Endothelial cell of hepatic sinusoid (primary cell): ENCODE results near the gene MYO5A.
"Not testable (repeated sequence)": the region's sequence is repeated elsewhere in the genome, so short reads cannot be mapped to it uniquely, and the experiment has no call there.

Source experiments
- in situ Hi-C: cut with HindIII; loops from 2 replicates; pipeline ENCODE4 v1.10.0; 2017; ENCODE audit warnings: low sequenced_read_pairs

Gene MYO5A

GRCh38 chr15:52466716-52467115 lies 62.0 kb downstream of the MYO5A start:
- in situ Hi-C loops, result no loop called here

DNA sequence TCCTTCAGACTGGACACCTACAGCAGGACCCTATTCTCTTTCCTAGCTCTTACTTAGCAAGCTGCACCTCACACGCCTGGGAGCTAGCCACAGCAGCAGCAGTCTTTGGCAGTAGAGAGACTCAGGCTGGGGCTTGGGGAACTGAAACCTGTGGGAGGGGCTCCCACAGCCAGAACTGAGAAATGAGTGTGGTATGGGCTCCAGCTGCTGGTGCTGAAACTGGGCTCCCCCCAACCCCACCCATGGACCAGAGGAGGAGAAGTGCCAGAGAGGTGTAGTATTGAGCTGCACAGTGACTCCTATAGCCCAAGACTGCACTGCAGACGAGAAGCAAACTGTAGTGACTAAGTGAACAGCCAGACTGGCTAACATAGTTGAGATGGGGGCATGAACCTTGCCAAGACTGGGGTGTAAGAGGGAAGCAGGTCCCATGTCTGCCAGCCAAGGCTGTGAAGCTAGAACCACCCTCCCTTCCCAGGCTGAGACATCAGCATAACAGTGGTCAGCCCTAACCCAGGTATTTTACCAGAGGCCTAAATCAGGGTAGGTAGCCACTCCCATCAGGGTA lies 62.5 kb downstream of the MYO5A start:
- in situ Hi-C loops, result no loop called here

GRCh38 chr15:52464478-52464877 lies 64.2 kb downstream of the MYO5A start:
- in situ Hi-C loops, result no loop called here

DNA sequence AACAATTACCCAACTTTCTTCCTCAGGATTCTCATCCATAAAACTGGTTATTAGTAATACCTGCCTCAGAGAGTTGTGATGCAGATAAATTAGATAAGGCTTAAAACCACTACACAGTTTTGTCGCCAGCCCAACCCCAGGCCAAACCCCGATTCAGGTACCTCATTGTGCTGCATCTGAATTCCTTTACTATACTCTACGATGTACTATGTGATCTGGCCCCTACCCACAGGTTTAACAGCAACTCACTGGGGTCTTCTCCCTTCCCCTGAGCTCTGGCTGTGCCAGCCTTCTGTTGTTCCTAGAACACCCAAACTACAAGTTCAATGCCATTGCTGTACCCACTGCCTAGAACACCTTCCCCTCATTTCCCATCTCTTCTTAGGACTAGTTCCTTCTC lies 64.6 kb downstream of the MYO5A start:
- in situ Hi-C loops, result no loop called here

GRCh38 chr15:52463638-52464037 lies 65.0 kb downstream of the MYO5A start:
- in situ Hi-C loops, result no loop called here

DNA sequence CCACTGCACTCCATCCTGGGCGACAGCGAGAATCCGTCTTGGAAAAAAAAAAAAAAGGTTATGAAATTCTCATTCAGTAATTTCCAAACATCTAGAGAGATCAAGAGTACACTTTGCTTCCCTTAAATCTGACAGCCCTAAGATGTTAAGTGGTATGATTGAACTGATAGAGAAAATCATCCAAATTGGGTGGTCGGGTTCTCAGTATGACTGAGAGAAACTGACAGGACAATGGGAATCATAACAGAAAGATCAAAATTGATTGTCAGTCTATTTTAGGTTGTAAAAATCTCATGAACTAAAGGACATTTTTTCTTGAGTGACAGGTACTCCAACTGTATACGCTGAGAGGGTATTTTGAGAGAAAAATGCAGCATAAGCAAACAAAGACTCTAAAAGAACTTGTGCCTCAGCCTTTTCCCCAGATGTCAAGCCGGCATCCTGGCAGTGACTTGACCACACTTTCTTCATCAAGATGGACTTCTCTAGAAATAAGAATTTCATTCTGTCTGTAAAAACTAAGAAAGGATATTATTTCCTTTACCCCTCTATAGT lies 65.8 kb downstream of the MYO5A start:
- in situ Hi-C loops, result no loop called here

DNA sequence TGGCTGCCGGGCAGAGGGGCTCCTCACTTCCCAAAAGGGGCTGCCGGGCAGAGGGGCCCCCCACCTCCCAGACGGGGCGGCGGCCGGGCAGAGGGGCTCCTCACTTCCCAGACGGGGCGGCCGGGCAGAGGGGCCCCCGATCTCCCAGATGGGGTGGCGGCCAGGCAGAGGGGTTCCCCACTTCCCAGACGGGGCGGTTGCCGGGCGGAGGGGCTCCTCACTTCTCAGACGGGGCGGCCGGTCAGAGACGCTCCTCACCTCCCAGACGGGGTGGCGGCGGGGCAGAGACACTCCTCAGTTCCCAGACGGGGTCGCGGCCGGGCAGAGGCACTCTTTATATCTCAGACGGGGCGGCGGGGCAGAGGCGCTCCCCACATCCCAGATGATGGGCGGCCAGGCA lies 69.0 kb downstream of the MYO5A start:
- in situ Hi-C loops, result not testable (repeated sequence)

DNA sequence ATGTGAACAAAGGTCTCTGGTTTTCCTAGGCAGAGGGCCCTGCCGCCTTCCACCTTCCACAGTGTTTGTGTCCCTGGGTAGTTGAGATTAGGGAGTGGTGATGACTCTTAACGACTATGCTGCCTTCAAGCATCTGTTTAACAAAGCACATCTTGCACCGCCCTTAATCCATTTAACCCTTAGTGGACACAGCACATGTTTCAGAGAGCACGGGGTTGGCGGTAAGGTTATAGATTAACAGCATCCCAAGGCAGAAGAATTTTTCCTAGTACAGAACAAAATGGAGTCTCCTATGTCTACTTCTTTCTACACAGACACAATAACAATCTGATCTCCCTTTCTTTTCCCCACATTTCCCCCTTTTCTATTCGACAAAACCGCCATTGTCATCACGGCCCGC lies 69.4 kb downstream of the MYO5A start:
- in situ Hi-C loops, result not testable (repeated sequence)

- in situ Hi-C loops, result no loop called here
Observed at GRCh38 chr15:52448011-52448890, 80.4 kb downstream of the MYO5A start.

- in situ Hi-C loops, result no loop called here
Observed at GRCh38 chr15:52445954-52446353, 82.7 kb downstream of the MYO5A start.

DNA sequence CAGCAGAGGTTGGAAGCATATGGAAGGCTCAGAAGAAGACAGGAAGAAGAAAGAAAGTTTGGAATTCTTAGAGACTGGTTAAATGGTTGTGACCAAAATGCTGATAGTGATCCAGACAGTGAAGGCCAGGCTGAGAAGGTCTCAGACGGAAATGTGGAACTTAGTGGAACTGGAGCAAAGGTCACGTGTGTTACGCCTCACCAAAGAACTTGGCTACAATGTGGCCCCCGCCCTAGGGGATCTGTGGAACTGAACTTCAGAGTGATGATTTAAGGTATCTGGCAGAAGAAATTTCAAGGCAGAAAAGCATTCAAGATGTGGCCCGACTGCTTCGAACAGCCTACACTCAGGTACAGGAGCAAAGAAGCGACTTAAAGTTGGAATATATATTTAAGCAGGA lies 83.1 kb downstream of the MYO5A start:
- in situ Hi-C loops, result no loop called here

DNA sequence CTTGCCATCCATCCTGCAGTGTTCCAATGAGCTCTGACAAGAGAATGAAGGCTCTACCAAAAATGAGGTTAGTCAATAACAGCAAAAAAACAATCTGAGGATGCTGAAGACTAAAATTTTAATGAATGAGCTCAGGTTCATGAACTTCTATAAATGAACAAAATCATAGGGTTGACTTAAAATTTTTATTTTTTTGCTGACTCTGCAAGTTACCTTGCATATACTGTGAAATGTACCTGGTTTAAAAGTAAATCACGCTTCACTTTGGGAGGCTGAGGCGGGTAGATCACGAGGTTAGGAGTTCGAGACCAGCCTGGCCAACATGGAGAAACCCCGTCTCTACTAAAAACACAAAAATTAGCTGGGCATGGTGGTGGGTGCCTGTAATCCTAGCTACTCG lies 85.5 kb downstream of the MYO5A start:
- in situ Hi-C loops, result not testable (repeated sequence)

GRCh38 chr15:52441841-52442240 lies 86.8 kb downstream of the MYO5A start:
- in situ Hi-C loops, result no loop called here

DNA sequence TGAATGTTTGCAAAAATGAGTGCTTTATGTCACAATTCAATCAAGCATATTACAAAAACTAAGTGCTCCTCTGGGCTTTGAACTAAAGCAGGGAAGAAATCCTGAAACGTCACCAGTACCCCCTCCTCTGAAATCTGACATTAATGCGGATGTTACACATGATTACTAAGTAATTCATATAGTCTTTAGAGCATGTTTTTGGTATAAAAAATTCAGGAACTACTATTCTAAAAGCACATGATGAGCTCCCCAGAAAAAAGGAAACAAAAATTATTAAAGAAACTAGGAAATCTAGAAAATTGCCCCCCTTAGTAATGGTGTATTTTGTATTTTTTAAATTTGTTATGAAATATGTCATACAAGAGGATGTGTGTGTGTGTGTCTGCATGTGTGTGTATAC lies 87.7 kb downstream of the MYO5A start:
- in situ Hi-C loops, result no loop called here

GRCh38 chr15:52440414-52440813 lies 88.3 kb downstream of the MYO5A start:
- in situ Hi-C loops, result no loop called here

DNA sequence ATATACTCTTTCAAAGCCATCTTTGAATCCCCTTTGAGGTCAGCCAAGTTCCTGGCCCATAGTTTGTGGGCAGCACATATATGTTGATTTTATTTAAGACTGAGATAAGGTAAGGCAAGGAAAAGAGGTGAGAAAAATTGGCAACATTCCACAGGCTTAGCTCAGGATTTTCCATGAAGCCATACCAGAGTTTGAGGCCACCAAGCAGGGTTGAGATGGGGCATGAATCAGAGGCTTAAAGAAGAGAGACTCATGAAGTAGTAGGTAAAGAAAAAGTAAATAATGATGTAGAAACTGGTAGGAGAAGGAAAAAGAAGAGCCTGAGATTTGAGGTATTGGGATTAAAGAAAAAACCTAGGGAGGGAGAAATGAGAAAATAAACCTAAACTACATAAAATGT lies 89.2 kb downstream of the MYO5A start:
- in situ Hi-C loops, result no loop called here

- in situ Hi-C loops, result not testable (repeated sequence)
Observed at GRCh38 chr15:52439042-52439441, 89.6 kb downstream of the MYO5A start.

GRCh38 chr15:52438047-52438446 lies 90.6 kb downstream of the MYO5A start:
- in situ Hi-C loops, result no loop called here

DNA sequence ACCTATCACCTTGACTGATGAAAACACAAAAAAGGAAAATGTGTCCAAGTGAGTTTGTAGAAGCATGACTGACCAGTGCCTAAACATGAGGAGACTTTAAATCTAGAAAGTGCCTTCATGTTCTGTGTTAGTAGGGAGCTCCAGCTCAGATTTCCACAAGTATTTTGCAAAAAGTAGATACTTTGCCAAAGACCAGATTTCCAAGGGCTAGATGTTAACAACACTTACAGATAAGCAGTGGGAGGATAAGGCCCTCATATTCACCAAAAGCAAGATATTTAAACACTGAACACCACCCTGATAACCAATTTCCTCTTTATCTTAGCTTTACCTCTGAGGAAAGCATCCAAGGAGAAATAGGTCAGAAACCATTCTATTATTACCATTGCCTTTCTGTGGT lies 91.0 kb downstream of the MYO5A start:
- in situ Hi-C loops, result no loop called here

DNA sequence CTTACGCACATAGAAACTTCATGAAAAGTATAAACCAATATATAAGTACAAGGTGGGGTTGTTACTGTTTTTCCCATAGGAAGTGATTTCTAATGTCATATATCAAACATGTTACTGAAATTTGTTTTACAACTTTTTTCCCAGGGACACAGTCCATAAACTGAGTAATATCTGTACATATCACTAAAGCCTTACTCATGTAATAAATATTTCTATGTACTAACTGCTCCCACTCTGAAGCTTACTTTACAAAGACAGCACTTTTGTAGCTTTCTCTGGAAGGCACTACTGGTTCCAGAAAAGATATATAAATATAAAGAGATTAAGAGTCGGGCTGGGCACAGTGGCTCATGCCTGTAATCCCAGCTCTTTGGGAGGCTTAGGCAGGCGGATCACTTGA lies 91.7 kb downstream of the MYO5A start:
- in situ Hi-C loops, result no loop called here

GRCh38 chr15:52434885-52435284 lies 93.8 kb downstream of the MYO5A start:
- in situ Hi-C loops, result no loop called here

GRCh38 chr15:52428297-52428696 lies 100.4 kb downstream of the MYO5A start:
- in situ Hi-C loops, result no loop called here
